HG03095 (cell line): ENCODE measurements around the gene SLC16A12.
"Not testable (repeated sequence)": the region's sequence is repeated elsewhere in the genome, so short reads cannot be mapped to it uniquely, and the experiment has no call there.

ENCODE experiments used
- ATAC-seq: cut with Tn5 transposase; IDR thresholded peaks from one replicate; pipeline ENCODE4 v1.9.1; 2021; ENCODE audit warnings: moderate library complexity; ENCODE audit not compliant: unreplicated experiment

Gene SLC16A12

GRCh38 chr10:89393898-89394297 lies 141.5 kb downstream of the SLC16A12 start:
- no peak for ATAC-seq

GRCh38 chr10:89392974-89393373 lies 142.4 kb downstream of the SLC16A12 start:
- no peak for ATAC-seq

GRCh38 chr10:89391907-89392756 lies 143.3 kb downstream of the SLC16A12 start, which contains the start of gene IFIT1:
TSS of gene IFIT1 (plus strand) at chr10:89392623. CDS start at chr10:89392713, 90 bp downstream.
- ATAC-seq: peak; percentile 76

GRCh38 chr10:89391226-89391576 lies 144.2 kb downstream of the SLC16A12 start:
- not testable (repeated sequence) for ATAC-seq

GRCh38 chr10:89390476-89391225 lies 144.7 kb downstream of the SLC16A12 start:
- ATAC-seq: no peak

GRCh38 chr10:89389254-89389653 lies 146.1 kb downstream of the SLC16A12 start:
- ATAC-seq: no peak

- no peak for ATAC-seq
These were observed 146.6 kb downstream of the SLC16A12 start for GRCh38 chr10:89388806-89389205.

- ATAC-seq: no peak
These were observed 150.7 kb downstream of the SLC16A12 start for GRCh38 chr10:89384474-89385340.

- no peak for ATAC-seq
These were observed 152.6 kb downstream of the SLC16A12 start for GRCh38 chr10:89382757-89383156.
